Measurements from ENCODE around the gene PSME2. TPM values are rescaled to one million over a fixed set of nuclear protein-coding genes. Genes with fewer than 3 reads are reported as not detected.

The PSME2 gene
- total and polyA plus RNA-seq, 7 donors: 26.2 to 485 (median 43.5) TPM

- 90 to 95% methylated on average over 1 of the region's 1 CpG for WGBS, 2 donors
- Histone ChIP-seq H3K4me3 (no peak overlapping the region), H3K9me3 (no peaks in the 10 kb centered on the region), H3K27ac (no peak overlapping the region), H3K27me3 (no peaks in the 10 kb centered on the region), H3K36me3 (peaks cover 43 to 75% (median 51%) of the 10 kb centered on the region in 4 donors), H3K4me1 (peaks cover 0 to 10% (median 9%) of the 10 kb centered on the region in 4 donors)
- intact Hi-C loops (cut with DNase I): no loop called here
- TF ChIP-seq EP300 (IDR thresholded peaks at IDR 0.05): no peak
- TF ChIP-seq CTCF (IDR thresholded peaks at IDR 0.05): no peak
- no peak for TF ChIP-seq POLR2AphosphoS5 (IDR thresholded peaks at IDR 0.05)
- TF ChIP-seq POLR2A (IDR thresholded peaks at IDR 0.05): no peak
- DNase-seq: no peak
Observed at GRCh38 chr14:24156840-24157239, 10.4 kb upstream of the PSME2 start.

- no peak overlapping the region for H3K4me3 ChIP-seq
- H3K9me3 ChIP-seq: no peaks in the 10 kb centered on the region
- no peaks in the 10 kb centered on the region for H3K27me3 ChIP-seq
- peaks cover 52 to 87% (median 68%) of the 10 kb centered on the region in 4 donors for H3K36me3 ChIP-seq
- whole genome bisulfite sequencing, 2 donors: 96 to 98% methylated on average over 10 of the region's 10 CpGs
- intact Hi-C loops (cut with DNase I): no loop called here
- H3K4me1 ChIP-seq: no peaks in the 10 kb centered on the region
- H3K27ac ChIP-seq: no peak overlapping the region
- DNase-seq: no peak
- TF ChIP-seq POLR2AphosphoS5 (IDR thresholded peaks at IDR 0.05) (no peak), EP300 (IDR thresholded peaks at IDR 0.05) (no peak), CTCF (IDR thresholded peaks at IDR 0.05) (no peak), POLR2A (IDR thresholded peaks at IDR 0.05) (no peak)
Observed at GRCh38 chr14:24155100-24155499, 8.7 kb upstream of the PSME2 start.

GRCh38 chr14:24151404-24152080 lies 5.1 kb upstream of the PSME2 start:
- TF ChIP-seq POLR2AphosphoS5 (IDR thresholded peaks at IDR 0.05) (no peak), POLR2A (IDR thresholded peaks at IDR 0.05) (no peak), EP300 (IDR thresholded peaks at IDR 0.05) (no peak), CTCF (IDR thresholded peaks at IDR 0.05) (no peak)
- Histone ChIP-seq H3K27ac (no peak overlapping the region), H3K9me3 (no peaks in the 10 kb centered on the region), H3K4me3 (no peak overlapping the region), H3K4me1 (peaks cover 0 to 24% (median 19%) of the 10 kb centered on the region in 4 donors), H3K36me3 (peaks cover 38 to 76% (median 62%) of the 10 kb centered on the region in 4 donors), H3K27me3 (no peaks in the 10 kb centered on the region)
- 94 to 98% methylated on average over 16 of the region's 16 CpGs for WGBS, 2 donors
- intact Hi-C loops (cut with DNase I): no loop called here
- no peak for DNase-seq

- peaks cover 32 to 70% (median 56%) of the 10 kb centered on the region in 4 donors for H3K36me3 ChIP-seq
- DNase-seq: no peak
- H3K4me3 ChIP-seq: no peak overlapping the region
- no peaks in the 10 kb centered on the region for H3K27me3 ChIP-seq
- WGBS, 2 donors: 92% methylated on average over 9 of the region's 9 CpGs
- intact Hi-C loops (cut with DNase I): no loop called here
- peaks cover 0 to 26% (median 21%) of the 10 kb centered on the region in 4 donors for H3K4me1 ChIP-seq
- no peak overlapping the region for H3K27ac ChIP-seq
- TF ChIP-seq EP300 (IDR thresholded peaks at IDR 0.05) (no peak), CTCF (IDR thresholded peaks at IDR 0.05) (no peak), POLR2A (IDR thresholded peaks at IDR 0.05) (no peak), POLR2AphosphoS5 (IDR thresholded peaks at IDR 0.05) (no peak)
- H3K9me3 ChIP-seq: no peaks in the 10 kb centered on the region
Observed at GRCh38 chr14:24150993-24151392, 4.6 kb upstream of the PSME2 start.
